ENCODE results near the gene MTHFD1L.
"Not testable (repeated sequence)": the region's sequence is repeated elsewhere in the genome, so short reads cannot be mapped to it uniquely, and the experiment has no call there.

DNA sequence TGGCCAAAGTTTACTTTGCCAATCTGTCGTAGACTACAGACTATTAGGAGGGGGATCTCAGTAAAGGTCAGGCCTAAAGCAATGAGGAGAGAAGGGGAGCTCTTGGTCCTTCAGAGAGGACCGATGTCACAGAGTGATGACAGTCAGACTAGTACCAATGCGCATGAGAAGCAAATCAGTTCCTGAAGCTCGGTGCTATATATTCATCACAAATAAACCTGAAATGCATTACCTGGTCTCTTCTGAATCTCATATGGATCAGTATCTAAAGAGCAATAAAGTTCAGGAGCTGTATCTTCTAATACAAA, 260.9 kb downstream of the MTHFD1L start:
- not testable (repeated sequence) for TF ChIP-seq POLR2A (IDR thresholded peaks at IDR 0.05; ENCODE audit: low read depth, low read length); RFX5 (IDR thresholded peaks at IDR 0.05; ENCODE audit: low read depth, low read length); CTCF (conservative IDR thresholded peaks at IDR 0.05; ENCODE audit: low read depth, low read length); MAZ (IDR thresholded peaks at IDR 0.05; ENCODE audit: borderline replicate concordance, low read depth, low read length)
- TF ChIP-seq, protein P1, sequence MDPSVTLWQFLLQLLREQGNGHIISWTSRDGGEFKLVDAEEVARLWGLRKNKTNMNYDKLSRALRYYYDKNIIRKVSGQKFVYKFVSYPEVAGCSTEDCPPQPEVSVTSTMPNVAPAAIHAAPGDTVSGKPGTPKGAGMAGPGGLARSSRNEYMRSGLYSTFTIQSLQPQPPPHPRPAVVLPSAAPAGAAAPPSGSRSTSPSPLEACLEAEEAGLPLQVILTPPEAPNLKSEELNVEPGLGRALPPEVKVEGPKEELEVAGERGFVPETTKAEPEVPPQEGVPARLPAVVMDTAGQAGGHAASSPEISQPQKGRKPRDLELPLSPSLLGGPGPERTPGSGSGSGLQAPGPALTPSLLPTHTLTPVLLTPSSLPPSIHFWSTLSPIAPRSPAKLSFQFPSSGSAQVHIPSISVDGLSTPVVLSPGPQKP (IDR thresholded peaks at IDR 0.05; ENCODE audit: borderline replicate concordance, low read depth, low read length) = not testable (repeated sequence)
